ENCODE data around the gene HMGCS2. TPM values are rescaled to one million over a fixed set of nuclear protein-coding genes. Genes with fewer than 3 reads are reported as not detected.

The HMGCS2 gene
- total and polyA plus RNA-seq, 10 of the 15 experiments (the other 5 are each of a cell fraction or from before 2014, with no cell fraction given) = 0.49 TPM; not detected in 9

DNA sequence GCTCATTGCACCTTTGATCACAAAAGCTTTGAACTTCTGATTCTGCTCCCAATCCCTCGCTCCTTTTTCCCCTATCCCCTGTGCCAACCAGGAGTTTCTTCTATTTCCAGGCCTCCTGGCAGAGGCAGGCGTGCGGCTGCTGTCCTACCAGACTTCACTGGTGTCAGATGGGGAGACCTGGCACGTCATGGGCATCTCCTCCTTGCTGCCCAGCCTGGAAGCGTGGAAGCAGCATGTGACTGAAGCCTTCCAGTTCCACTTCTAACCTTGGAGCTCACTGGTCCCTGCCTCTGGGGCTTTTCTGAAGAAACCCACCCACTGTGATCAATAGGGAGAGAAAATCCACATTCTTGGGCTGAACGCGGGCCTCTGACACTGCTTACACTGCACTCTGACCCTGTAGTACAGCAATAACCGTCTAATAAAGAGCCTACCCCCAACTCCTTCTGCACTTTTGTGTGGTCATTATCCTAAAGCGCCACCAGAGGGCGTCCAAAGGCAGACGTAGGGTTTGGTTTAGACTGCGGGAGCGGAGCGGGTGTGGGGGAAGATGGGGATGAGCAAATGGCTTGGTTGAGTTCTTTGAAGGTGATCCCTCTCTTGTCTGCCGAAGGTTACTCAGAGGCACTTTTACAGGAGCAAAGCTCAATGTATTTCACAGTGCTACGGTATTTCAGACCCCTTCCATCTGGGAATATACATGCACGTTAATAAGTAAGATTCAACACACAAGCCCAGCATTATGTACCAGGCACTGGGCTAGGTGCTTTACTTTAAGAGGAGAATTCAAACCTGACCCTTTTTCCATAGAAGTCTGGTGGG, 24.7 kb downstream of the HMGCS2 start (continued):
- TF ChIP-seq, protein P1, sequence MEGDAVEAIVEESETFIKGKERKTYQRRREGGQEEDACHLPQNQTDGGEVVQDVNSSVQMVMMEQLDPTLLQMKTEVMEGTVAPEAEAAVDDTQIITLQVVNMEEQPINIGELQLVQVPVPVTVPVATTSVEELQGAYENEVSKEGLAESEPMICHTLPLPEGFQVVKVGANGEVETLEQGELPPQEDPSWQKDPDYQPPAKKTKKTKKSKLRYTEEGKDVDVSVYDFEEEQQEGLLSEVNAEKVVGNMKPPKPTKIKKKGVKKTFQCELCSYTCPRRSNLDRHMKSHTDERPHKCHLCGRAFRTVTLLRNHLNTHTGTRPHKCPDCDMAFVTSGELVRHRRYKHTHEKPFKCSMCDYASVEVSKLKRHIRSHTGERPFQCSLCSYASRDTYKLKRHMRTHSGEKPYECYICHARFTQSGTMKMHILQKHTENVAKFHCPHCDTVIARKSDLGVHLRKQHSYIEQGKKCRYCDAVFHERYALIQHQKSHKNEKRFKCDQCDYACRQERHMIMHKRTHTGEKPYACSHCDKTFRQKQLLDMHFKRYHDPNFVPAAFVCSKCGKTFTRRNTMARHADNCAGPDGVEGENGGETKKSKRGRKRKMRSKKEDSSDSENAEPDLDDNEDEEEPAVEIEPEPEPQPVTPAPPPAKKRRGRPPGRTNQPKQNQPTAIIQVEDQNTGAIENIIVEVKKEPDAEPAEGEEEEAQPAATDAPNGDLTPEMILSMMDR (IDR thresholded peaks at IDR 0.05 in 2 of 3, conservative IDR thresholded peaks at IDR 0.05 in 1 of 3; ENCODE audit: control insufficient read depth in 2 of 3, extremely low read depth in 1 of 3, insufficient read depth in 1 of 3, low read depth in 3 of 3, low read length in 3 of 3) = peak; percentile 77 to 95 (median 83)
- TF ChIP-seq GABPA (IDR thresholded peaks at IDR 0.05; ENCODE audit: low read depth) (no peak), SP1 (IDR thresholded peaks at IDR 0.05; ENCODE audit: low read depth, low read length) (no peak), RUNX3 (IDR thresholded peaks at IDR 0.05; ENCODE audit: low read length) (peak; percentile 64), PAX5 (IDR thresholded peaks at IDR 0.05; ENCODE audit: borderline replicate concordance, low read depth, low read length) (no peak)
- TF ChIP-seq, protein P2, sequence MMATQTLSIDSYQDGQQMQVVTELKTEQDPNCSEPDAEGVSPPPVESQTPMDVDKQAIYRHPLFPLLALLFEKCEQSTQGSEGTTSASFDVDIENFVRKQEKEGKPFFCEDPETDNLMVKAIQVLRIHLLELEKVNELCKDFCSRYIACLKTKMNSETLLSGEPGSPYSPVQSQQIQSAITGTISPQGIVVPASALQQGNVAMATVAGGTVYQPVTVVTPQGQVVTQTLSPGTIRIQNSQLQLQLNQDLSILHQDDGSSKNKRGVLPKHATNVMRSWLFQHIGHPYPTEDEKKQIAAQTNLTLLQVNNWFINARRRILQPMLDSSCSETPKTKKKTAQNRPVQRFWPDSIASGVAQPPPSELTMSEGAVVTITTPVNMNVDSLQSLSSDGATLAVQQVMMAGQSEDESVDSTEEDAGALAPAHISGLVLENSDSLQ (IDR thresholded peaks at IDR 0.05) = no peak
- TF ChIP-seq, protein P3, sequence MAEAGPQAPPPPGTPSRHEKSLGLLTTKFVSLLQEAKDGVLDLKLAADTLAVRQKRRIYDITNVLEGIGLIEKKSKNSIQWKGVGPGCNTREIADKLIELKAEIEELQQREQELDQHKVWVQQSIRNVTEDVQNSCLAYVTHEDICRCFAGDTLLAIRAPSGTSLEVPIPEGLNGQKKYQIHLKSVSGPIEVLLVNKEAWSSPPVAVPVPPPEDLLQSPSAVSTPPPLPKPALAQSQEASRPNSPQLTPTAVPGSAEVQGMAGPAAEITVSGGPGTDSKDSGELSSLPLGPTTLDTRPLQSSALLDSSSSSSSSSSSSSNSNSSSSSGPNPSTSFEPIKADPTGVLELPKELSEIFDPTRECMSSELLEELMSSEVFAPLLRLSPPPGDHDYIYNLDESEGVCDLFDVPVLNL (IDR thresholded peaks at IDR 0.05; ENCODE audit: low read depth, low read length) = no peak

DNA sequence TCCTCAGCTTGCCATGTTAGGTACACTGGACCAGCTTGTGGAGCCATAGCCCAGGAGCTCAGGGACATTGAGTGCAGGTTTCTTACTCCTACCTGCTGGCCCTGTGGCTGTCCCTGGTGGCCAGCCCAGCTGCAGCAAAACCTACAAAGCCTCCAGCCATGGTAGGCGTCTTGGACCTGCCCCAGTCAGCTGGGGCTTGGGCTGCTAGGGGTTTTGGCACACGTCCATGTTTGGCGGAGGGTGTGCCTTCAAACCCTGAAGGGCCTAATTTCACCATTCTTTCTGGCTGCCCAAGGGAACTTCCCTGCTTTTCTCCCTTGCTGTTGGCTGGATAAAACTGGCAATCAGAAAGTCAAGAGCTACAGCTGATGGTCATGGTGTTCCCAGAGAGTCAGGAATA, 25.4 kb downstream of the HMGCS2 start:
- SMC1A ChIA-PET (ENCODE audit: uncharacterized antibody, unreplicated experiment) = no interaction called here
- no peak overlapping the region for H3K4me2 ChIP-seq (ENCODE audit: control insufficient read depth, insufficient read depth)
- TF ChIP-seq ZNF274 (IDR thresholded peaks at IDR 0.05; ENCODE audit: insufficient read depth, insufficient read length) (no peak), MEF2B (IDR thresholded peaks at IDR 0.05; ENCODE audit: partially characterized antibody, poor library complexity, severe bottlenecking) (no peak), CREM (IDR thresholded peaks at IDR 0.05; ENCODE audit: low read depth) (no peak), POLR2A (IDR thresholded peaks at IDR 0.05; ENCODE audit: low read depth, low read length) (no peak), JUNB (IDR thresholded peaks at IDR 0.05) (no peak), NFIC (IDR thresholded peaks at IDR 0.05; ENCODE audit: low read depth, low read length) (no peak), CHD2 (IDR thresholded peaks at IDR 0.05; ENCODE audit: borderline replicate concordance, low read depth, low read length) (no peak)
- TF ChIP-seq, protein P4, sequence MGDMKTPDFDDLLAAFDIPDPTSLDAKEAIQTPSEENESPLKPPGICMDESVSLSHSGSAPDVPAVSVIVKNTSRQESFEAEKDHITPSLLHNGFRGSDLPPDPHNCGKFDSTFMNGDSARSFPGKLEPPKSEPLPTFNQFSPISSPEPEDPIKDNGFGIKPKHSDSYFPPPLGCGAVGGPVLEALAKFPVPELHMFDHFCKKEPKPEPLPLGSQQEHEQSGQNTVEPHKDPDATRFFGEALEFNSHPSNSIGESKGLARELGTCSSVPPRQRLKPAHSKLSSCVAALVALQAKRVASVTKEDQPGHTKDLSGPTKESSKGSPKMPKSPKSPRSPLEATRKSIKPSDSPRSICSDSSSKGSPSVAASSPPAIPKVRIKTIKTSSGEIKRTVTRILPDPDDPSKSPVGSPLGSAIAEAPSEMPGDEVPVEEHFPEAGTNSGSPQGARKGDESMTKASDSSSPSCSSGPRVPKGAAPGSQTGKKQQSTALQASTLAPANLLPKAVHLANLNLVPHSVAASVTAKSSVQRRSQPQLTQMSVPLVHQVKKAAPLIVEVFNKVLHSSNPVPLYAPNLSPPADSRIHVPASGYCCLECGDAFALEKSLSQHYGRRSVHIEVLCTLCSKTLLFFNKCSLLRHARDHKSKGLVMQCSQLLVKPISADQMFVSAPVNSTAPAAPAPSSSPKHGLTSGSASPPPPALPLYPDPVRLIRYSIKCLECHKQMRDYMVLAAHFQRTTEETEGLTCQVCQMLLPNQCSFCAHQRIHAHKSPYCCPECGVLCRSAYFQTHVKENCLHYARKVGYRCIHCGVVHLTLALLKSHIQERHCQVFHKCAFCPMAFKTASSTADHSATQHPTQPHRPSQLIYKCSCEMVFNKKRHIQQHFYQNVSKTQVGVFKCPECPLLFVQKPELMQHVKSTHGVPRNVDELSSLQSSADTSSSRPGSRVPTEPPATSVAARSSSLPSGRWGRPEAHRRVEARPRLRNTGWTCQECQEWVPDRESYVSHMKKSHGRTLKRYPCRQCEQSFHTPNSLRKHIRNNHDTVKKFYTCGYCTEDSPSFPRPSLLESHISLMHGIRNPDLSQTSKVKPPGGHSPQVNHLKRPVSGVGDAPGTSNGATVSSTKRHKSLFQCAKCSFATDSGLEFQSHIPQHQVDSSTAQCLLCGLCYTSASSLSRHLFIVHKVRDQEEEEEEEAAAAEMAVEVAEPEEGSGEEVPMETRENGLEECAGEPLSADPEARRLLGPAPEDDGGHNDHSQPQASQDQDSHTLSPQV (IDR thresholded peaks at IDR 0.05) = no peak

More for the DNA sequence above, 25.4 kb downstream of the HMGCS2 start:
- Histone ChIP-seq H3K4me1 (ENCODE audit: control insufficient read depth, insufficient read depth, low read length) (no peaks in the 10 kb centered on the region), H2AFZ (ENCODE audit: control insufficient read depth, low read depth, low read length) (no peak overlapping the region), H3K27me3 (replicated peaks in 1 of 2; ENCODE audit: control insufficient read depth in 2 of 2, insufficient read depth in 2 of 2, low read length in 1 of 2) (no peaks in the 10 kb centered on the region), H3K79me2 (ENCODE audit: control insufficient read depth, insufficient read depth, low read length) (no peaks in the 10 kb centered on the region), H3K4me3 (no peak overlapping the region), H3K27ac (ENCODE audit: control insufficient read depth, insufficient read depth) (no peak overlapping the region), H4K20me1 (ENCODE audit: control insufficient read depth, insufficient read depth) (no peaks in the 10 kb centered on the region), H3K36me3 (ENCODE audit: control insufficient read depth in 2 of 2, insufficient read depth in 2 of 2, low read length in 1 of 2) (no peaks in the 10 kb centered on the region), H3K9me3 (replicated peaks; ENCODE audit: control insufficient read depth, insufficient read depth, low read length) (no peaks in the 10 kb centered on the region), H3K9ac (ENCODE audit: control insufficient read depth, insufficient read depth, low read length) (no peak overlapping the region)
- CTCF ChIA-PET = interaction anchor here (0.6 to 2.5 kb wide), 16 partner anchors 9 to 466 kb away, joined by 3 to 13 read pairs (median 3); no protein-coding TSS in a partner anchor
- BruUV-seq (replicated peaks) = no TSS peak
- in situ Hi-C loops (cut with MboI) (no loop called here), intact Hi-C loops (cut with micrococcal nuclease; ENCODE audit: unreplicated experiment) (loop anchor here (5.0 kb wide), 2 partner anchors 66 to 131 kb away; no protein-coding TSS in a partner anchor)
- DNase-seq (ENCODE audit: low read depth, low spot score) (no peak), FAIRE-seq (no peak), ATAC-seq (no peak)
- RAD21 ChIA-PET (ENCODE audit: unreplicated experiment) = no interaction called here
- 24% methylated on average over 3 of the region's 3 CpGs for WGBS (ENCODE audit: insufficient coverage, insufficient replicate concordance, low lambda C conversion rate, missing lambda C conversion rate)
- POLR2A ChIA-PET = no interaction called here
